IPS DF 6.9 (cell line): ENCODE results near the gene PREX1.

ENCODE experiments used
- DNase-seq: peaks from one replicate; pipeline ENCODE4 v3.0.0-alpha.2; 2013; ENCODE audit warnings: low read depth, low spot score
- H3K27ac ChIP-seq: one replicate; pipeline ENCODE4 v1.5.1; 2013; ENCODE audit warnings: low read length, control low read depth
- H3K27me3 ChIP-seq: 2 replicates; pipeline ENCODE4 v1.6.1; 2013; ENCODE audit warnings: mild to moderate bottlenecking, low read length; ENCODE audit not compliant: control insufficient read depth, insufficient read depth
- H3K36me3 ChIP-seq: 2 replicates; pipeline ENCODE4 v1.6.1; 2013; ENCODE audit warnings: low read length; ENCODE audit not compliant: control insufficient read depth, insufficient read depth
- H3K4me1 ChIP-seq: 2 replicates; pipeline ENCODE4 v1.6.1; 2013; ENCODE audit warnings: low read length; ENCODE audit not compliant: control insufficient read depth, insufficient read depth
- H3K4me3 ChIP-seq: 2 replicates; pipeline ENCODE4 v1.5.1; 2013; ENCODE audit warnings: mild to moderate bottlenecking, low read length
- H3K9me3 ChIP-seq: 2 replicates; pipeline ENCODE4 v1.6.1; 2013; ENCODE audit warnings: low read length, inconsistent platforms; ENCODE audit not compliant: control insufficient read depth, insufficient read depth
- WGBS: extraction: QIAGEN DNeasy Blood & Tissue Kit; methylation state at CpG from one replicate; pipeline ENCODE4 v1.1.7; 2013; ENCODE audit warnings: mixed read lengths, missing lambda C conversion rate; ENCODE audit not compliant: insufficient read length, insufficient coverage; 5-methylcytosine and 5-hydroxymethylcytosine counted together

Gene PREX1

DNA sequence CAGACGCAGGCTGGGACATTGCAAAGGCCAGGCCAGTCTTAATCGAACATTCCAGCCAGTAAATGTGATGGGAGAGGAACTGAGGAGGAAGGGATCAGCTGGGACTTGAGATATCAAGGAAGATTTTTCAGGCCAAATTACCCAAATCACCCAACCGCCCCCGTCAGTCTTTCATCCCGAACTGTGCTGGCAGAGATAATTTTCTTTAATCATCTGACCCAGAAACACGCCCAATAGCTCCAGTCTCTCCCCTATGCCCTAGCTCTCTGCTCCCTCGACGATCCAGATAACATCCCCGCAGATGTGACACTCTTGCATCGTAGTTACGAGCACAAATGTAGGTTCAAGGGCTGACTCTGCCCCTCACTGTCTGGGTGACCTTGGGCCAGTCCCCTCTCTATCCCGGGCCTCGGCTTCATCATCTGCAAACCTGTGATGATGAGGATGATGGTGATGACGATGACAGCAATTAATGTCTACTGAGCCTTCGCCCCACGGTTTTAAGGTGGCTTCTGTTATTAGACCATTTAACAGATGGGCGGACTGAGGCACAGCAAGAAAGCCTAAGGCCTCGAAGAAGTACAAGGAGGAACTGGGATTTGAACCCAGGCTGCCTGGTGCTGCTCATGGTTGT, 118.6 kb downstream of the PREX1 start:
- WGBS = no CpG with 5 or more reads among the region's 18 CpGs
- H3K27me3 ChIP-seq = no peaks in the 10 kb centered on the region
- no peaks in the 10 kb centered on the region for H3K36me3 ChIP-seq
- no peak overlapping the region for H3K27ac ChIP-seq
- H3K9me3 ChIP-seq = no peaks in the 10 kb centered on the region
- no peak overlapping the region for H3K4me3 ChIP-seq
- DNase-seq = no peak
- no peaks in the 10 kb centered on the region for H3K4me1 ChIP-seq

DNA sequence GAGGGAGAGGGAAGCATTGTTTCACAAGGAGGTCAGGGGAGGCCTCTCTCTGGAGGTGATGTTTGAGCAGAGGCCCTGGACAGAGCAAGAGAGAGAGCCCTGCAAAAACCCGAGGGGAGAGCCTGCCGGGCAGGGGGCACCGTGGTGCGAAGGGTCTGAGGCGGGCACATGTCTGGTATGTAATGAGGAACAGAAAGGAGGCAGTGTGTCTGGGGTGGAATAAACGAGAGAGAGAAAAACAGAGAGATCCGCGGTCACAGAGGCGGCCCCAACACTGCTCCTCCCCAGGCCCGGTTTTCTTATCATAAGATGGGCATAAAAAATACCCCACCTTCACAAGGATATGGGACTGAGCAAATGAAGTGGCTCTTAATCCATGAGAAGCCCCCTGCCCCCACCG, 119.2 kb downstream of the PREX1 start:
- Histone ChIP-seq H3K4me3 (no peak overlapping the region), H3K27ac (no peak overlapping the region), H3K9me3 (no peaks in the 10 kb centered on the region), H3K4me1 (no peaks in the 10 kb centered on the region; the same call in 1 of the 2 replicates), H3K36me3 (no peaks in the 10 kb centered on the region), H3K27me3 (no peaks in the 10 kb centered on the region)
- no CpG with 5 or more reads among the region's 11 CpGs for WGBS
- DNase-seq = no peak

DNA sequence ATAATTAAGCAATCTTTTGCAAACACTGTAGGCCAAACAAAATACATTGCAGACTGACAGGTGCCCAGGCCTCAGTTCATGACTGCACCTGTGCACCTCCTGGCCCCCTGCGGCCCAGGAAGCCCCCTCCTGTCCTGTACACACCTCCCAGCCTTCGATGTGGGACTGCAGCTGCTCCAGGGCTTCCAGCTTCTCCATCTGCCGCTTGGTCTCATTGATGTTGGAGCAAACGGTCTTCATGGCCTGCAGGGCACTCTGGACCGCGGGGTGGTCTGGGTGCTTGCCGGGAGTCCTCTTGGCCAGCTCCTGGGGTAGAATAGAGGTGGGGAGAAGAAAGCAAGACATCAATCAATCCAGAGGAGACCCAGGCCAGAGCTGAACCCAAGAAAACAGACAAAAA, 119.7 kb downstream of the PREX1 start:
- no peaks in the 10 kb centered on the region for H3K36me3 ChIP-seq
- H3K4me3 ChIP-seq = no peak overlapping the region
- no CpG with 5 or more reads among the region's 7 CpGs for WGBS
- no peaks in the 10 kb centered on the region for H3K27me3 ChIP-seq
- H3K9me3 ChIP-seq = no peaks in the 10 kb centered on the region
- DNase-seq = no peak
- no peaks in the 10 kb centered on the region; the same call in 1 of the 2 replicates for H3K4me1 ChIP-seq
- H3K27ac ChIP-seq = no peak overlapping the region

DNA sequence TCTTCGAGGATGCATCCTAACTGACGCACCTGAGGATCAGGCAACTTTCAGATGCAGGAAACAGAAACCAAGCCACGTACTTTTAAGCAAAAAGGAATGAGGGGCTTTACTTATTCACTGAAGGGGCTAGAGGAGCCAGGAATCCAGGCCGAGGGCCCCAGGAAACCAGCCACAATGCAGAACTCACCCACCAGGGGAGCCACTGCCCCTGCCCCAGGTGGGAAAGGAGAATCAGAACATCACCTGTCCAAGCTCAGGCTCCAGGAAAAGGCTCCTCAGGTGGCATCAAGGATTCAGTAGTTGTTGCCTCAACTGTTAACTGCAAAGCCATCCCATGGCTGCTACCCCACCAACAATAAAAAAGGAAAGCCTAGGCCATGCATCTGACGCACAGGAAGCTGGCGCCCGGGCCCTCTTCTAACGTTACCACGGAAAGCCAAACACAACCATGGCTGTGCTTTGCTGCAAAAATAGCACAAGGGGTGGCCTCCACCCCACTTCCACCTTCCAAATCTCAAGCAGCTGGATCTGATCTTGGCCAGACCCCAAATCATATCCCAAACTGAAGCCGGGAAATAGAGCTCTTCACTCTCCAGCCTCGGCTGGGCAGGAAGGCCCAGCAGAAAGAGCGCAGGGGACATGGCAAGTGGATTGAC, 121.0 kb downstream of the PREX1 start:
- Histone ChIP-seq H3K27me3 (no peaks in the 10 kb centered on the region), H3K27ac (no peak overlapping the region), H3K9me3 (no peaks in the 10 kb centered on the region), H3K36me3 (no peaks in the 10 kb centered on the region), H3K4me3 (no peak overlapping the region), H3K4me1 (no peaks in the 10 kb centered on the region; the same call in 1 of the 2 replicates)
- WGBS = no CpG with 5 or more reads among the region's 12 CpGs
- DNase-seq = no peak

DNA sequence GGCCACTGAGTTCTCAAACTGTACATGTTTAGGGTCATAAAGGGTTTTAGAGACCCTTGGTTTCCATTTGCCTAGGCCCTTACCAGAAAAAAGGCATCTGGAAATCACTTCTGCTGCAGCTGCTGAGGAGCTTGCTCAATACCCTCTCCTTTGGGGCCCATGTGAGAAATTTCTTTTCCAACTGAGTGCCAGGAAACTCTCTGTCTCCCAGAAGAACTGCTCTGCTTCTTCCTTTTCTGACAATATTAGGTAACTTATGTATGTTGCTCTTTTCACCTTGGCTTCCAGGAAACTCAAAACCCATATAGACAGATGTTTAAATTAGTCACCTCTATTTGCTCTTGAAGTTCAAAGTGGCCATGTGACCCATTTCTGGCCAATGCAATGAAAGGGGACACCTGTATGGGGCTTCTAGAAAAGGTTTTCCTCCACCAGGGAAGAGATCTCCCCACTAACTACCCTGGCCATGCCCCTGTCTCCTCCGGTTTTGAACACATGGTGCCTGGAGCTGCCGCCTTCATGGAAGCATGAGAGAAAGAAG, 121.6 kb downstream of the PREX1 start:
- Histone ChIP-seq H3K9me3 (no peaks in the 10 kb centered on the region), H3K4me3 (no peak overlapping the region), H3K36me3 (no peaks in the 10 kb centered on the region), H3K4me1 (no peaks in the 10 kb centered on the region; the same call in 1 of the 2 replicates), H3K27me3 (no peaks in the 10 kb centered on the region), H3K27ac (no peak overlapping the region)
- DNase-seq = no peak
- no CpG with 5 or more reads among the region's 2 CpGs for WGBS

DNA sequence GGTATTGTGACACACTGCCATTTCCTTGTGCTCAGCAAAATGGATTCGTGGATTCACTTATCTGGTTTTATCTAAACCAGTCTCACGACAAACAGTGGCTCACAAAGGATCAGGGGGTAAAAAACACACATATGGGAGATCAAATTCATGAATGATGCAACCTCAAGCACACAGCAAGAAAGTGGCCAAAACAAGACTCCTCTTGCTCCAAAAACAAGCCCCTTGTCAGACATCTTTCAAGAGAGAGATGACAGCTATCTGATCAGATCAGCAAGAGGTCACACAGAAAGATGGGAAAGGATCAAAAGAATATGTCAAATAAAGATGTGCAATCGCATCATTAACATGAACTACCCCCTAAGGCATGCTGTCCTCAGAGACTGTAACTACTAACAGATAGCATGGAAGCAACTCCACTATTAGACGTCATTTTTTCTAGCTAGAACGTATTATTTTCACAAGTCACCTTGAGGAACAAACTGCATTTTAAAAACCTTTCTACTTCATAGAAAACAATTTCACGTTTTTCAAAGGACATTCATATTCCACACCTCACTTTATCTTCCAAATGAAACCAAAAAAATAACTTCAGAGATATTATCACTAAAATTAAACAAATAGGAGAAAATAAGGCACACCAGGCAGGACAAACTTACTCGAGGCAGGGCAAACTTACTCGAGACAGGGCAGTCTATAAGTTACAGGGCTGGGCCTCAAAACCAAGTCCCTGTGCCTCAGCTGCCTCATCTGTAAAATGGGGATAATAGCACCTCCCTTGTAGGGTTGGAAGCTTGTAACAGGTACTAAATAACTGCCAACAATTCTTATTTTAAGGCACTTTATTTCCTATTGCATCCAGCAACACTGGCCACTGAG, 122.3 kb downstream of the PREX1 start:
- Histone ChIP-seq H3K9me3 (no peaks in the 10 kb centered on the region), H3K36me3 (no peaks in the 10 kb centered on the region), H3K27ac (no peak overlapping the region), H3K4me1 (no peaks in the 10 kb centered on the region; the same call in 1 of the 2 replicates), H3K27me3 (no peaks in the 10 kb centered on the region), H3K4me3 (no peak overlapping the region)
- WGBS = 100% methylated on average over 1 of the region's 8 CpGs
- no peak for DNase-seq

DNA sequence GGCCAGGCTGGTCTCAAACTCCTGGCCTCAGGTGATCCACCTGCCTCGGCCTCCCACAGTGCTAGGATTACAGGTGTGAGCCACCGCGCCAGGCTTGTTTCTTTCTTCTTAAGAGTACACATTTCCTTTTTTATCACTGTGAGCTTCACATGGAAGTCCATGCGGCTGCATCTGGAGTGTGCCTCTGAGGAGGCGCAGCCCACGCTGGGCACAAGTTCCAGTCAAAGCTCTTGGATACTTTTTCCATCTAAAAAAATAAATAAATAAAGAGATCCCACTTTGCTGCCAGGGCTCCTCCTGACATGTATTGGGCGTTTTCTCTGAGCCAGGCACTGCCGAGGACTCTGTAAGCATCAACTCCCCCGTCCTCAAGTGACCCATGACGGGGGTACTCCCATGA, 123.0 kb downstream of the PREX1 start:
- H3K4me1 ChIP-seq = no peaks in the 10 kb centered on the region; the same call in 1 of the 2 replicates

DNA sequence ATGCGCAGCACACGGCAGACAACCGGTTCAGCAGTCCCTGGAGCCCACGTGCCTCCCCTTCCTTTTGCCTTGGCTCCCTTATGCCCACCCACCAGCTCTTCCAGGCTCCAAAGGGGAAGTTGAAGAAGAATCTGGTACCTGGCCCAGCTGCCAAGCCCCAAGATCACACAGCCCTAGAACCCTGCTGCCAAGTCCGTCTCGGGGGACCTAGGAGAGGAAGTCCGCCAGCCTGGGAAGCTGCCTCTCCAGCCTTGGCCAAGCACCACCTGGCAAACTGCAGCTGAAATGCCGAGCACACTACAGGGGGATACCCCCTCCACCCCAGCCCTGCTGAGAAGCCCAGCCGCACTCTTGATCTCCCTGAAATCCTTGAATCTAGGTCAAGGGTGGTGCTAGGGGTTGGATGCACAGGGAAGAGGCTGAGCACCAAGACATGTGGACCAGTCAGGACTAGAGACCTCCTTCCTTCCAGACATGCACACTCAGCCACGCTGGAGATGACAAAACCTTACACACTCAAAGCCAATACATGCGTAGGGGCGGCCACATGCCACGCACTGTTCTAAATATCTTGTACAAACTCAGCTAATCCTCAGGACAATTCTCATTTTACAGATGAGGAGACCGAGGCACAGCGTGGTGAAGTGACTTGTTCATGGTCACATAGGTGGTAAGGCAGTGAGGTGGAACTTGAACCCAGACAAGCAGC, 124.1 kb downstream of the PREX1 start:
- no peak for DNase-seq
- no peak overlapping the region for H3K27ac ChIP-seq
- no CpG with 5 or more reads among the region's 15 CpGs for WGBS

More for the DNA sequence above, 123.0 kb downstream of the PREX1 start:
- no peak for DNase-seq
- no peak overlapping the region for H3K27ac ChIP-seq
- H3K27me3 ChIP-seq = no peaks in the 10 kb centered on the region
- H3K9me3 ChIP-seq = no peaks in the 10 kb centered on the region
- no CpG with 5 or more reads among the region's 10 CpGs for WGBS
- no peak overlapping the region for H3K4me3 ChIP-seq
- H3K36me3 ChIP-seq = no peaks in the 10 kb centered on the region

DNA sequence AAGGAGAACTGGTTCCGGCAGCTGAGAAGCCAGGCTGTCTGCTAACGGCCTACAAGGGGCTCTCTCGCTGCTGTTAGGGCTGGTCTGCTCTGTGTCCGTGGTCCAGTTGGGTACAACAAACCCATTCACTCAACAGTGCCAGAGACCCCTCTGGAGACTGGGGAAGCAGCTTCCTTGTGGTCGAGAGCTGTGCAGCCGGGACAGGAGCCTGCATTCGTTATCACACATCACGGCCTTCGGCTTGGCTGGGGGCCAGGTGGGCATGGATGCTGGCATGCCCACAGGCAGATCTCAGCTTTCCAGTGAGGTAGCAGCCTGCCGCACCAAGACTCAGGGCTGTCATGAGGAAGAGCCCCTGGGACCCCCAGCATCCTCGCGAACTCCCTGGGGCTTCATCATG, 124.7 kb downstream of the PREX1 start:
- no peaks in the 10 kb centered on the region for H3K36me3 ChIP-seq
- H3K9me3 ChIP-seq = no peaks in the 10 kb centered on the region
- H3K27me3 ChIP-seq = no peaks in the 10 kb centered on the region
- no peak overlapping the region for H3K4me3 ChIP-seq
- H3K27ac ChIP-seq = no peak overlapping the region
- H3K4me1 ChIP-seq = no peaks in the 10 kb centered on the region; the same call in 1 of the 2 replicates
- no CpG with 5 or more reads among the region's 12 CpGs for WGBS
- no peak for DNase-seq

More for the DNA sequence above, 124.1 kb downstream of the PREX1 start:
- Histone ChIP-seq H3K36me3 (no peaks in the 10 kb centered on the region), H3K9me3 (no peaks in the 10 kb centered on the region), H3K4me1 (no peaks in the 10 kb centered on the region; the same call in 1 of the 2 replicates), H3K4me3 (no peak overlapping the region), H3K27me3 (no peaks in the 10 kb centered on the region)
